Mesenchymal stem cell (in vitro differentiated cells and primary cell): ENCODE measurements around the gene LGALSL.

Experiments used
- DNase-seq: peaks from one replicate; pipeline ENCODE4 v3.0.0-alpha.2; 2013
- H2AFZ ChIP-seq: one replicate; pipeline ENCODE4 v1.6.1; 2013; ENCODE audit warnings: low read depth, mild to moderate bottlenecking, control low read depth, inconsistent platforms, low read length, moderate library complexity
- H2AK5ac ChIP-seq: 2 replicates; pipeline ENCODE4 v1.6.1; 2013; ENCODE audit warnings: low read length, moderate library complexity, mild to moderate bottlenecking, inconsistent platforms; ENCODE audit not compliant: severe bottlenecking
- H2BK120ac ChIP-seq: one replicate; pipeline ENCODE4 v1.6.1; 2013; ENCODE audit warnings: low read depth, mild to moderate bottlenecking, inconsistent platforms, low read length, moderate library complexity
- H2BK12ac ChIP-seq, 2 experiments: one replicate each; pipeline ENCODE4 v1.6.1; 2013; ENCODE audit warnings: inconsistent platforms in 2 of 2, low read length in 2 of 2, mild to moderate bottlenecking in 2 of 2, moderate library complexity in 2 of 2, control low read depth in 1 of 2
- H2BK15ac ChIP-seq: one replicate; pipeline ENCODE4 v1.6.1; 2013; ENCODE audit warnings: mild to moderate bottlenecking, low read depth, inconsistent platforms; ENCODE audit not compliant: poor library complexity, severe bottlenecking
- H2BK5ac ChIP-seq: 2 replicates; pipeline ENCODE4 v1.6.1; 2013; ENCODE audit warnings: low read depth, mild to moderate bottlenecking, low read length, control low read depth, inconsistent platforms; ENCODE audit not compliant: poor library complexity, severe bottlenecking
- H3K14ac ChIP-seq, 2 experiments: one replicate each; pipeline ENCODE4 v1.6.1; 2013; ENCODE audit warnings: inconsistent platforms in 2 of 2, low read length in 2 of 2, control low read depth in 1 of 2, mild to moderate bottlenecking in 1 of 2, moderate library complexity in 1 of 2
- H3K18ac ChIP-seq, 2 experiments: one replicate each; pipeline ENCODE4 v1.6.1; 2013; ENCODE audit warnings: inconsistent platforms in 2 of 2, low read length in 2 of 2, control low read depth in 1 of 2, low read depth in 1 of 2, mild to moderate bottlenecking in 1 of 2
- H3K23ac ChIP-seq, 2 experiments: one replicate each; pipeline ENCODE4 v1.6.1; 2013; ENCODE audit warnings: inconsistent platforms in 2 of 2, low read length in 2 of 2, mild to moderate bottlenecking in 2 of 2, moderate library complexity in 2 of 2, control low read depth in 1 of 2
- H3K27ac ChIP-seq: 2 replicates; pipeline ENCODE4 v1.5.1; 2013; ENCODE audit warnings: mild to moderate bottlenecking, moderate library complexity, low read length, control low read depth, inconsistent platforms; ENCODE audit not compliant: poor library complexity, severe bottlenecking
- H3K27me3 ChIP-seq, 2 experiments: 2 replicates each; pipeline versions ENCODE4 v1.6.1 to v1.7.0; 2013; ENCODE audit warnings: low read length in 2 of 2, mild to moderate bottlenecking in 2 of 2, moderate library complexity in 2 of 2, control low read depth in 1 of 2, inconsistent platforms in 1 of 2; ENCODE audit not compliant: control insufficient read depth in 1 of 2, insufficient read depth in 1 of 2
- H3K36me3 ChIP-seq, 2 experiments: 2 replicates each; pipeline versions ENCODE4 v1.6.1 to v1.7.0; 2013; ENCODE audit warnings: low read length in 2 of 2, control low read depth in 1 of 2, inconsistent platforms in 1 of 2, low read depth in 1 of 2, mild to moderate bottlenecking in 1 of 2; ENCODE audit not compliant: insufficient read depth in 2 of 2, control insufficient read depth in 1 of 2
- H3K4ac ChIP-seq, 2 experiments: one replicate each; pipeline ENCODE4 v1.6.1; 2013; ENCODE audit warnings: inconsistent platforms in 2 of 2, low read length in 2 of 2, mild to moderate bottlenecking in 2 of 2, moderate library complexity in 2 of 2, control low read depth in 1 of 2, low read depth in 1 of 2
- H3K4me1 ChIP-seq: 2 replicates; pipeline ENCODE4 v1.6.1; 2013; ENCODE audit warnings: low read depth, low read length, control low read depth; ENCODE audit not compliant: control insufficient read depth, insufficient read depth
- H3K4me2 ChIP-seq: 2 replicates; pipeline ENCODE4 v1.6.1; 2013; ENCODE audit warnings: low read length, mild to moderate bottlenecking, inconsistent platforms; ENCODE audit not compliant: poor library complexity, severe bottlenecking
- H3K4me3 ChIP-seq, 2 experiments: 2 replicates each; pipeline versions ENCODE4 v1.5.1 to v1.7.0; 2013; ENCODE audit warnings: low read length in 2 of 2, mild to moderate bottlenecking in 2 of 2, control low read depth in 1 of 2, low read depth in 1 of 2; ENCODE audit not compliant: insufficient read depth in 1 of 2
- H3K79me1 ChIP-seq: replicated peaks from 2 replicates; pipeline ENCODE4 v1.6.1; 2013; ENCODE audit warnings: mild to moderate bottlenecking, control low read depth, low read length, inconsistent platforms; ENCODE audit not compliant: poor library complexity, severe bottlenecking
- H3K9ac ChIP-seq: 2 replicates; pipeline ENCODE4 v1.7.0; 2013; ENCODE audit warnings: mild to moderate bottlenecking, low read length, moderate library complexity
- H3K9me3 ChIP-seq: 2 replicates; pipeline ENCODE4 v1.7.0; 2013; ENCODE audit warnings: mild to moderate bottlenecking, low read length; ENCODE audit not compliant: control insufficient read depth
- H4K8ac ChIP-seq: one replicate; pipeline ENCODE4 v1.6.1; 2013; ENCODE audit warnings: inconsistent platforms, mild to moderate bottlenecking, low read length, moderate library complexity
- H4K91ac ChIP-seq: one replicate; pipeline ENCODE4 v1.6.1; 2013; ENCODE audit warnings: mild to moderate bottlenecking, low read length, inconsistent platforms
- WGBS: methylation state at CpG from one replicate; pipeline ENCODE4 v1.1.7; 2013; ENCODE audit warnings: mixed read lengths; 5-methylcytosine and 5-hydroxymethylcytosine counted together

Gene LGALSL

GRCh38 chr2:64489081-64489751, 35.3 kb downstream of the LGALSL start:
- Histone ChIP-seq H3K14ac (no peak overlapping the region), H3K4me3 (no peak overlapping the region), H2BK15ac (no peak overlapping the region), H3K18ac (no peak overlapping the region), H3K23ac (no peak overlapping the region), H2AK5ac (no peak overlapping the region), H2BK12ac (no peak overlapping the region), H3K27ac (no peak overlapping the region), H3K27me3 (peaks cover 7 to 22% of the 10 kb centered on the region in 2 experiments), H2BK5ac (no peak overlapping the region), H3K36me3 (no peaks in the 10 kb centered on the region), H3K79me1 (no peaks in the 10 kb centered on the region), H2AFZ (no peak overlapping the region), H2BK120ac (no peak overlapping the region), H3K4me1 (no peaks in the 10 kb centered on the region), H4K91ac (no peak overlapping the region), H3K9ac (no peak overlapping the region), H3K4me2 (no peak overlapping the region), H3K4ac (no peak overlapping the region), H4K8ac (no peak overlapping the region), H3K9me3 (no peaks in the 10 kb centered on the region)
- DNase-seq, result no peak
- 80% methylated on average over 5 of the region's 5 CpGs for WGBS

- Histone ChIP-seq H3K18ac (no peak overlapping the region), H3K27me3 (peaks cover 3 to 8% of the 10 kb centered on the region in 2 experiments), H4K8ac (no peak overlapping the region), H3K14ac (no peak overlapping the region), H3K4me1 (no peaks in the 10 kb centered on the region), H3K23ac (no peak overlapping the region), H3K9me3 (no peaks in the 10 kb centered on the region), H3K36me3 (no peaks in the 10 kb centered on the region), H3K4ac (no peak overlapping the region), H3K27ac (no peak overlapping the region), H4K91ac (no peak overlapping the region), H2BK12ac (no peak overlapping the region), H3K9ac (no peak overlapping the region), H3K79me1 (no peaks in the 10 kb centered on the region), H2BK5ac (no peak overlapping the region), H3K4me2 (no peak overlapping the region), H2AK5ac (no peak overlapping the region), H2AFZ (no peak overlapping the region), H3K4me3 (no peak overlapping the region), H2BK120ac (no peak overlapping the region), H2BK15ac (no peak overlapping the region)
- no peak for DNase-seq
- WGBS, result 90% methylated on average over 4 of the region's 4 CpGs
These were observed 37.5 kb downstream of the LGALSL start for GRCh38 chr2:64491426-64491825.

GRCh38 chr2:64492272-64492671, 38.3 kb downstream of the LGALSL start:
- no peak overlapping the region for H2BK5ac ChIP-seq
- no peak overlapping the region for H2BK12ac ChIP-seq
- no peak overlapping the region for H2AFZ ChIP-seq
- no peak overlapping the region for H3K4me3 ChIP-seq
- no peaks in the 10 kb centered on the region for H3K36me3 ChIP-seq
- no peaks in the 10 kb centered on the region for H3K9me3 ChIP-seq
- no peaks in the 10 kb centered on the region for H3K79me1 ChIP-seq
- H3K14ac ChIP-seq, result no peak overlapping the region
- DNase-seq, result no peak
- no peak overlapping the region for H3K18ac ChIP-seq
- no peak overlapping the region for H3K4ac ChIP-seq
- WGBS, result 88% methylated on average over 3 of the region's 3 CpGs
- H4K8ac ChIP-seq, result no peak overlapping the region
- H2AK5ac ChIP-seq, result no peak overlapping the region
- no peak overlapping the region for H3K4me2 ChIP-seq
- H3K23ac ChIP-seq, result no peak overlapping the region
- peaks cover 0 to 4% of the 10 kb centered on the region in 2 experiments for H3K27me3 ChIP-seq
- H2BK15ac ChIP-seq, result no peak overlapping the region
- H3K9ac ChIP-seq, result no peak overlapping the region
- H3K4me1 ChIP-seq, result no peaks in the 10 kb centered on the region
- H2BK120ac ChIP-seq, result no peak overlapping the region
- no peak overlapping the region for H3K27ac ChIP-seq
- no peak overlapping the region for H4K91ac ChIP-seq

- no peak overlapping the region for H4K8ac ChIP-seq
- no peak overlapping the region for H3K4me3 ChIP-seq
- H2BK12ac ChIP-seq, result no peak overlapping the region
- no peak overlapping the region for H3K9ac ChIP-seq
- H2BK120ac ChIP-seq, result no peak overlapping the region
- H3K9me3 ChIP-seq, result no peaks in the 10 kb centered on the region
- no peak overlapping the region for H2AK5ac ChIP-seq
- WGBS, result 88% methylated on average over 1 of the region's 3 CpGs
- H3K23ac ChIP-seq, result no peak overlapping the region
- no peak overlapping the region for H4K91ac ChIP-seq
- no peak overlapping the region for H3K4me2 ChIP-seq
- H3K14ac ChIP-seq, result no peak overlapping the region
- H2AFZ ChIP-seq, result no peak overlapping the region
- H3K4ac ChIP-seq, result no peak overlapping the region
- no peak overlapping the region for H3K27ac ChIP-seq
- no peaks in the 10 kb centered on the region for H3K36me3 ChIP-seq
- H3K18ac ChIP-seq, result no peak overlapping the region
- H3K27me3 ChIP-seq, result peaks cover 0 to 4% of the 10 kb centered on the region in 2 experiments
- no peaks in the 10 kb centered on the region for H3K79me1 ChIP-seq
- no peak overlapping the region for H2BK5ac ChIP-seq
- no peak for DNase-seq
- H2BK15ac ChIP-seq, result no peak overlapping the region
- no peaks in the 10 kb centered on the region for H3K4me1 ChIP-seq
These were observed 38.9 kb downstream of the LGALSL start for GRCh38 chr2:64492821-64493220.
